HG03060 (cell line): ENCODE measurements around the gene ARSH.
"Not testable (repeated sequence)": the region's sequence is repeated elsewhere in the genome, so short reads cannot be mapped to it uniquely, and the experiment has no call there.

Source experiments
- ATAC-seq: cut with Tn5 transposase; IDR thresholded peaks from one replicate; pipeline ENCODE4 v1.9.1; 2021; ENCODE audit warnings: low read depth, moderate number of reproducible peaks; ENCODE audit not compliant: unreplicated experiment

Gene ARSH

GRCh38 chrX:3029129-3029528 is 22.8 kb downstream of the ARSH start:
- ATAC-seq = no peak

- ATAC-seq = no peak
These were observed 30.9 kb downstream of the ARSH start for GRCh38 chrX:3037218-3037617.

DNA sequence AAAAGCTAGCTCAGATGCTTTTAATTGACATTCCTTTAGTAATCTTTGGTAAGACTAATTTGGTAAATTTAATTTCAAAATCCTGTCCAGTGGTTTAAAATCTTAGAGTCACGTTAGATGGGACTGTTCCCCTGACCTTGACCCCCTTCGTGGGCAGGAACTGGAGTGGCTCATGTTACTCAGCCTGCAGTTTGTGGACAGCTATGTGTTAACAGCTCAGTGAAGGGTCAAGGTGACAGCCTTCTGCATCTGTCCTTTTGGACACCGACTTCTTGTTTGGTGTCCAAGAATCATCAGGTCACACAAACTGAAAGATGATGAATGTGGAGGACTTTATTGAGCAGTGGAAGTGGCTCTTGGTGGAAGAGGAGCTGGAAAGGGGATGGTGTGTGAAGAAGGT is 37.9 kb downstream of the ARSH start:
- no peak for ATAC-seq

GRCh38 chrX:3044671-3045070 is 38.3 kb downstream of the ARSH start:
- ATAC-seq = no peak

- no peak for ATAC-seq
These were observed 40.2 kb downstream of the ARSH start for GRCh38 chrX:3046253-3047240.

DNA sequence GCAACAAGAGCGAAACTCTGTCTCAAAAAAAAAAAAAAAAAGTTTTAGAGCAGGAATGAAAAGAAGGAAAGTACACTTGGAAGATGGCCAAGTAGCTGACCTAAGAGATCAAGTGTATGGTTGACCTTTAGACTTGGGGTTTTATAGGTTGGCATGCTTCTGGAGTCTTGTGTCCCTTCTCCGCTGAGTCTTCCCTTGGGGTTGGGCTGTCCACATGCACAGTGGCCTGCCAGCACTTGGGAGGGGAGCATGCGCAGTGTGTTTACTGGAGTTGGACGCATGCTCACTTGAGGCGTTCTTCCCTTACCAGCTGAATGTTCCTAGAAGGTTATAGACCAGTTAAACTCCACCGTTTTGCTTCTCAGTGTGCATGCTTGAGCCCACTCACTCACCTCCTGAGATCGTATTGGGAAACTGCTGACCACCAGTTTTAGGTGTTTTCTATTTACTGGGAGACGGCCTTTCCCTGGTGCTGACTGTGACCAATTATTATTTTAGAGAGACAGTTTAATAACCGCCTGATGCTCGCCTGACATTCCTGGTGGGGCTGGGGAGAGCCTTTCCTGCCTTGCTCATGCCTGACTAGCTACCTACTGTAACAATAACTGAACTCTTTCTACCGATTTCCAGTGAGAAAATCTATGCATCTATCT is 44.3 kb downstream of the ARSH start:
- not testable (repeated sequence) for ATAC-seq

DNA sequence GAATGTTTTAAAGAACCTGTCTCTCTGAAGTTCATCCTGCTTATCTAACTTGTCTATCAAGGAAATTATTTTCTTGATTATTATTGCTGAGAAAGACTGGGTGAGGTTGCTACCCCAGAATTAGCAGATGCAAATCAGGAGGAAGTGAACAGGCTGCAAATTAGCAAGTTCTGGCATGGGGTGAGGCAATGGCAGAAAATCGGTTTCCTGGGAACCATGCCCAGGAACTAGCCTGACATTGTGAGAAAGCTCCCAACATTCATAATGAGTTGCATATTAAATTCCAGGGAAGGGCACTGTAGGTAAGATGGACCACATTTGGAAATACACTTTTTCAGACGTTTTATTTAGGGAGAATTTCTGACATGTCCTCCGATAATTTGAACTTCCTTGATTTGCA is 46.5 kb downstream of the ARSH start:
- no peak for ATAC-seq

GRCh38 chrX:3066555-3066954 is 60.2 kb downstream of the ARSH start:
- no peak for ATAC-seq

- ATAC-seq = no peak
These were observed 69.6 kb downstream of the ARSH start for GRCh38 chrX:3075959-3076358.

GRCh38 chrX:3076416-3076991 is 70.2 kb downstream of the ARSH start:
- no peak for ATAC-seq
